SK-N-SH treated with all-trans-retinoic acid at 6 μM for 48 hours (cell line): ENCODE results near the gene KLHL35.
"Not testable (repeated sequence)": the region's sequence is repeated elsewhere in the genome, so short reads cannot be mapped to it uniquely, and the experiment has no call there.

Experiments used
- ATAC-seq: fragments of 200-7000 bp; cut with Tn5 transposase; 3 replicates; pipeline ENCODE4 v1.9.1; 2020; ENCODE audit warnings: mild to moderate bottlenecking, moderate library complexity
- ARNTL ChIP-seq: fragments of 450-650 bp; formaldehyde crosslinking; IDR thresholded peaks from 2 replicates; pipeline ENCODE4 v1.5.0; 2020; ENCODE audit warnings: low read depth, mild to moderate bottlenecking, moderate library complexity, borderline replicate concordance
- BACH2 ChIP-seq: fragments of 250-450 bp; sonication (Bioruptor Pico); IDR thresholded peaks from 2 replicates; pipeline ENCODE4 v1.9.0; 2021; ENCODE audit warnings: mild to moderate bottlenecking, borderline replicate concordance
- CREB5 ChIP-seq: fragments of 250-450 bp; sonication (Bioruptor Pico); IDR thresholded peaks from 2 replicates; pipeline ENCODE4 v1.5.1; 2020; ENCODE audit warnings: low read depth, mild to moderate bottlenecking, moderate library complexity
- CSDC2 ChIP-seq: fragments of 250-450 bp; sonication (Bioruptor Pico); IDR thresholded peaks from 2 replicates; pipeline ENCODE4 v1.5.0; 2020; ENCODE audit warnings: mild to moderate bottlenecking, moderate library complexity
- ESRRG ChIP-seq: fragments of 250-450 bp; sonication (Bioruptor Pico); IDR thresholded peaks from 2 replicates; pipeline ENCODE4 v1.6.1; 2021; ENCODE audit warnings: mild to moderate bottlenecking
- GLIS3 ChIP-seq: fragments of 250-450 bp; sonication (Bioruptor Pico); IDR thresholded peaks from 2 replicates; pipeline ENCODE4 v1.5.0; 2020; ENCODE audit warnings: mild to moderate bottlenecking, moderate library complexity
- OSR1 ChIP-seq: fragments of 250-450 bp; sonication (Bioruptor Pico); IDR thresholded peaks from 2 replicates; pipeline ENCODE4 v1.8.0; 2022; ENCODE audit warnings: moderate library complexity, mild to moderate bottlenecking, inconsistent platforms
- POU6F1 ChIP-seq: fragments of 250-450 bp; sonication (Bioruptor Pico); IDR thresholded peaks from 2 replicates; pipeline ENCODE4 v1.8.0; 2021; ENCODE audit warnings: low read depth, mild to moderate bottlenecking, moderate library complexity, borderline replicate concordance
- PPARA ChIP-seq: fragments of 250-450 bp; sonication (Bioruptor Pico); IDR thresholded peaks from 2 replicates; pipeline ENCODE4 v1.5.0; 2020; ENCODE audit warnings: mild to moderate bottlenecking, borderline replicate concordance
- RARB ChIP-seq: fragments of 250-450 bp; sonication (Bioruptor Pico); IDR thresholded peaks from 2 replicates; pipeline ENCODE4 v1.8.0; 2021; ENCODE audit warnings: mild to moderate bottlenecking, moderate library complexity
- SNAI2 ChIP-seq: fragments of 250-450 bp; sonication (Bioruptor Pico); IDR thresholded peaks from 2 replicates; pipeline ENCODE4 v1.5.0; 2020; ENCODE audit warnings: mild to moderate bottlenecking, moderate library complexity
- TOX ChIP-seq: fragments of 250-450 bp; sonication (Bioruptor Pico); IDR thresholded peaks from 2 replicates; pipeline ENCODE4 v1.8.0; 2021; ENCODE audit warnings: mild to moderate bottlenecking, moderate library complexity, borderline replicate concordance
- TSHZ2 ChIP-seq: fragments of 250-450 bp; sonication (Bioruptor Pico); IDR thresholded peaks from 2 replicates; pipeline ENCODE4 v1.5.0; 2020; ENCODE audit warnings: mild to moderate bottlenecking, moderate library complexity
- ZC3H10 ChIP-seq: fragments of 250-450 bp; sonication (Bioruptor Pico); IDR thresholded peaks from 2 replicates; pipeline ENCODE4 v1.5.1; 2021; ENCODE audit warnings: mild to moderate bottlenecking, moderate library complexity
- ZFP3 ChIP-seq: fragments of 250-450 bp; sonication (Bioruptor Pico); IDR thresholded peaks from 2 replicates; pipeline ENCODE4 v1.5.0; 2020; ENCODE audit warnings: mild to moderate bottlenecking, moderate library complexity
- ZNF565 ChIP-seq: fragments of 450-650 bp; formaldehyde crosslinking; conservative IDR thresholded peaks from 2 replicates; pipeline ENCODE4 v1.5.0; 2020; ENCODE audit warnings: low read depth, mild to moderate bottlenecking, moderate library complexity
- ZNF8 ChIP-seq: fragments of 450-650 bp; formaldehyde crosslinking; IDR thresholded peaks from 2 replicates; pipeline ENCODE4 v1.5.0; 2020; ENCODE audit warnings: mild to moderate bottlenecking, moderate library complexity

KLHL35 gene

GRCh38 chr11:75384438-75385080, 48.4 kb downstream of the KLHL35 start (continued):
- no peak for TF ChIP-seq POU6F1 (CRISPR knock-in tag)
- TF ChIP-seq, all 23 proteins: peak for 0

GRCh38 chr11:75383246-75383645, 49.8 kb downstream of the KLHL35 start:
- no peak for TF ChIP-seq RARB (CRISPR knock-in tag)
- no peak for TF ChIP-seq TSHZ2 (CRISPR knock-in tag)
- no peak for TF ChIP-seq POU6F1 (CRISPR knock-in tag)
- ATAC-seq: no peak

- TF ChIP-seq OSR1 (CRISPR knock-in tag): no peak
- no peak for TF ChIP-seq ZNF8 (CRISPR knock-in tag)
- TF ChIP-seq TOX (CRISPR knock-in tag): no peak
- no peak for TF ChIP-seq ZFP3 (CRISPR knock-in tag)
- TF ChIP-seq TSHZ2 (CRISPR knock-in tag): no peak
- no peak for TF ChIP-seq CREB5 (CRISPR knock-in tag)
- TF ChIP-seq PPARA (CRISPR knock-in tag): no peak
- TF ChIP-seq ZNF565 (CRISPR knock-in tag): no peak
- TF ChIP-seq GLIS3: no peak
- TF ChIP-seq ARNTL: no peak
- no peak for TF ChIP-seq ZC3H10 (CRISPR knock-in tag)
- TF ChIP-seq ESRRG (CRISPR knock-in tag): no peak
- TF ChIP-seq BACH2: no peak
- no peak for TF ChIP-seq SNAI2 (CRISPR knock-in tag)
- no peak for TF ChIP-seq CSDC2 (CRISPR knock-in tag)
These were observed 52.1 kb downstream of the KLHL35 start for GRCh38 chr11:75380716-75381420.

GRCh38 chr11:75380245-75380644, 52.8 kb downstream of the KLHL35 start:
- TF ChIP-seq SNAI2 (CRISPR knock-in tag): no peak

More at GRCh38 chr11:75380716-75381420, 52.1 kb downstream of the KLHL35 start:
- no peak for ATAC-seq

GRCh38 chr11:75378776-75379175, 54.2 kb downstream of the KLHL35 start:
- not testable (repeated sequence) for ATAC-seq

More at GRCh38 chr11:75380245-75380644, 52.8 kb downstream of the KLHL35 start:
- ATAC-seq: no peak
